Thoracic aorta (tissue), 2 donors: ENCODE data around the gene GGACT. TPM values are rescaled to one million over a fixed set of nuclear protein-coding genes. Genes with fewer than 3 reads are reported as not detected.

ENCODE experiments used
- ATAC-seq: fragments of 150-250 bp; one replicate; pipeline ENCODE4 v1.8.0; 2017; ENCODE audit warnings: low read depth; ENCODE audit not compliant: insufficient number of reproducible peaks, low FRiP score
- DNase-seq: peaks from one replicate; pipeline ENCODE4 v3.0.0-alpha.2; 2020; ENCODE audit warnings: low spot score
- H3K27ac ChIP-seq, 2 donors: fragments of 200-600 bp; sonication (generic); 1 replicate in 1 of 2; 2 replicates in 1 of 2; pipeline ENCODE4 v1.5.1; 2016; ENCODE audit warnings: mild to moderate bottlenecking in 2 of 2, moderate library complexity in 2 of 2
- H3K27me3 ChIP-seq: fragments of 200-600 bp; sonication (generic); replicated peaks from 2 replicates; pipeline ENCODE4 v1.6.0; 2016; ENCODE audit warnings: mild to moderate bottlenecking; ENCODE audit not compliant: insufficient read depth
- H3K36me3 ChIP-seq: fragments of 200-600 bp; sonication (generic); one replicate; pipeline ENCODE4 v1.5.1; 2016
- H3K4me1 ChIP-seq, 2 donors: fragments of 200-600 bp; sonication (generic); 1 replicate in 1 of 2; 2 replicates in 1 of 2; pipeline versions ENCODE4 v1.5.1 to v1.6.0; 2016; ENCODE audit warnings: low read depth in 2 of 2, mild to moderate bottlenecking in 1 of 2; ENCODE audit not compliant: control insufficient read depth in 1 of 2
- H3K4me3 ChIP-seq: fragments of 200-600 bp; sonication (generic); 2 replicates; pipeline ENCODE4 v1.5.1; 2016; ENCODE audit warnings: mild to moderate bottlenecking
- H3K9me3 ChIP-seq: fragments of 200-600 bp; sonication (generic); 2 replicates; pipeline ENCODE4 v1.5.1; 2016
- total RNA-seq, 2 donors: library from RNA; depleted of rRNA; stranded (reverse); fragments of >200 nt; gene quantifications; one replicate each; pipeline versions ENCODE4 v1.1.0 to v1.2.3, GENCODE V29; 2016
- TF ChIP-seq, protein P1 (sequence below): fragments of 200-600 bp; sonication (generic); IDR thresholded peaks from one replicate; pipeline ENCODE4 v1.5.1; 2019; ENCODE audit warnings: antibody characterized with exemption

GGACT gene
- total RNA-seq, 2 donors from 2014 or later = 0.27 to 0.92 TPM

DNA sequence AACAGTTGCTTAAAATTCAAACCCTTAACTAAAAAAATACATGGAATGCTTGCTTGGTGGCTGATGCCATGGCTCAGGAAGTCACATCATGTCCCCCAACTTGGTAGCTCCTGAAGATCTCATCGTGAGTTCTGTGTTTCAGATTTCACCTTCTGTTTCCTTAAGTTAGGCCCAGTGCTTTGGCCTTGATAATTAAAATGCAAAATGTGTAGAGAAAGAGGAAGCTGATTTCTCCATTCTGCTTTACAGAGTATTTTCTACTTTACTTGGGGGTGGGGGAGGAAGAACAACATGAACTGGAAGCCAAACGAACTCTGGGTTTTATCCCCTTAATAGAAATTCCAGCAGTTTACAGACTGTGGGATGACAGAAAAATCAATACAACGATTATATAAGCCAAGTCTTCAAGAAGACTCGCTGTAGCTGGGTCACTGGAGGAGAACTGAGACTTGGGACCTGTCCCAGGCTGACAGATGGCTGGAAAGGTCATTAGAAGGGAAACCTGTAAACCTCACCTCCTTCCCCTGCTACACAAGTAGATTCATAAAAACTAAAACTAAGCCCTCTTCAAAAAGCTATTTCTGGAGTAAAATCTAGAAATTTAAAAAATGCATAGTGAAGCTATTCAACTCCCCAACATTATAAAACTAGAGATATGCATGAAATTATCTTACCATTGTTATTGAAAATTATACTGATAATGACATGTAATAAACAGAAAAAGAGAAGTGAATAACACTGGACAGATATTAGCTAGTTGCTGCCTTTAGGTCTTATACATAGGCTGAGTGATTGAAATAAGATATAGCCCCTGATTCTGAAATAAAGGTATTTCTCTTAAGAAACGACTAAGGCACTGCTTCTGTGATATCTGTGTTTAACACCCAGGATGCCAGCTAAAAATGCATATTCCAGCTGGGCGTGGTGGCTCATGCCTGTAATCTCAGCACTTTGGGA, 22.1 kb upstream of the GGACT start:
- no peak for DNase-seq
- Histone ChIP-seq H3K9me3 (no peaks in the 10 kb centered on the region), H3K27me3 (no peaks in the 10 kb centered on the region), H3K4me1 (no peaks in the 10 kb centered on the region), H3K36me3 (peaks cover 8% of the 10 kb centered on the region), H3K27ac (no peak overlapping the region), H3K4me3 (no peak overlapping the region)
- ATAC-seq = no peak
- TF ChIP-seq, protein P1, sequence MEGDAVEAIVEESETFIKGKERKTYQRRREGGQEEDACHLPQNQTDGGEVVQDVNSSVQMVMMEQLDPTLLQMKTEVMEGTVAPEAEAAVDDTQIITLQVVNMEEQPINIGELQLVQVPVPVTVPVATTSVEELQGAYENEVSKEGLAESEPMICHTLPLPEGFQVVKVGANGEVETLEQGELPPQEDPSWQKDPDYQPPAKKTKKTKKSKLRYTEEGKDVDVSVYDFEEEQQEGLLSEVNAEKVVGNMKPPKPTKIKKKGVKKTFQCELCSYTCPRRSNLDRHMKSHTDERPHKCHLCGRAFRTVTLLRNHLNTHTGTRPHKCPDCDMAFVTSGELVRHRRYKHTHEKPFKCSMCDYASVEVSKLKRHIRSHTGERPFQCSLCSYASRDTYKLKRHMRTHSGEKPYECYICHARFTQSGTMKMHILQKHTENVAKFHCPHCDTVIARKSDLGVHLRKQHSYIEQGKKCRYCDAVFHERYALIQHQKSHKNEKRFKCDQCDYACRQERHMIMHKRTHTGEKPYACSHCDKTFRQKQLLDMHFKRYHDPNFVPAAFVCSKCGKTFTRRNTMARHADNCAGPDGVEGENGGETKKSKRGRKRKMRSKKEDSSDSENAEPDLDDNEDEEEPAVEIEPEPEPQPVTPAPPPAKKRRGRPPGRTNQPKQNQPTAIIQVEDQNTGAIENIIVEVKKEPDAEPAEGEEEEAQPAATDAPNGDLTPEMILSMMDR = no peak

DNA sequence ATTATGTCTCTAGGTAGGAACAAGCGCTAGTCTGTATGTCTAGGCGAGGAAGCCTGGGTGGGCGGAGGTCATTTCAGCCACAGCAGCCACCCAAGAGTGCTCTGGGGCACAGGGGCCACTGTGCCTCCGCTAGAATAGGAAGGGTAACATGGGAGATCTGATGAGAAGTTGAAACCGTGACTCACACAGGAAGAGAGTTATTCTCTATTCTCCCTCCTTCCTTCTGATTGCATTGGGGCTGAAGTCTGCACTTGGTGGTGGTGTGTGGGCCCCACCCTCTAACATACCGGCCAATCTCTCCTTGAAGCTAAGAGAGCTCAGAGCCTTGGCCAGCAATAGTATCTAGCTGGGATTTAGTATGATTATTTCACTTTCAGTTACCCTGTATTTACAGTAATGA, 20.3 kb upstream of the GGACT start:
- Histone ChIP-seq H3K9me3 (no peaks in the 10 kb centered on the region), H3K4me1 (no peaks in the 10 kb centered on the region), H3K27me3 (no peaks in the 10 kb centered on the region), H3K36me3 (peaks cover 8% of the 10 kb centered on the region), H3K27ac (no peak overlapping the region), H3K4me3 (no peak overlapping the region)
- no peak for DNase-seq
- ATAC-seq = no peak
- TF ChIP-seq, protein P1 = no peak

DNA sequence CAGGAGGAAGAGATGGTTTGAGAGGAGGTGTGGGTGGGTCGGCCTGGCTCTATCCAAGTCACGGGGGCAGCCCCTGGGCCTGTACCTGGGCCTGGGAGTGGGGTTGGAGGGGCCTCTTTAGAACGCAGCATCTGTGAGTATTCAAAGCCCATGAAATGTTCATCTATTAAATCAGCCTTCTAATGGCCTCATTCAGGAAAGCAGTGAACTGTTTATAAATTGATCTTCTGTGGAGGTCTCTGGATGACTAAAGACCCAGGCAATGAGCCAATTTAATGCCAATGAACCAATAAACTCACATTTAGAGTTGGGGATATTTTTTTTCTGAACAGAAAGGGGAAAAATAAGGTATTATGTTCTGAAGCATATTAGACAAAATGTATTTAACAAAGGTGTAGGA, 19.9 kb upstream of the GGACT start:
- Histone ChIP-seq H3K36me3 (peaks cover 8% of the 10 kb centered on the region), H3K27me3 (no peaks in the 10 kb centered on the region), H3K27ac (no peak overlapping the region), H3K9me3 (no peaks in the 10 kb centered on the region), H3K4me3 (no peak overlapping the region), H3K4me1 (no peaks in the 10 kb centered on the region)
- ATAC-seq (no peak), DNase-seq (no peak)
- TF ChIP-seq, protein P1 = no peak

DNA sequence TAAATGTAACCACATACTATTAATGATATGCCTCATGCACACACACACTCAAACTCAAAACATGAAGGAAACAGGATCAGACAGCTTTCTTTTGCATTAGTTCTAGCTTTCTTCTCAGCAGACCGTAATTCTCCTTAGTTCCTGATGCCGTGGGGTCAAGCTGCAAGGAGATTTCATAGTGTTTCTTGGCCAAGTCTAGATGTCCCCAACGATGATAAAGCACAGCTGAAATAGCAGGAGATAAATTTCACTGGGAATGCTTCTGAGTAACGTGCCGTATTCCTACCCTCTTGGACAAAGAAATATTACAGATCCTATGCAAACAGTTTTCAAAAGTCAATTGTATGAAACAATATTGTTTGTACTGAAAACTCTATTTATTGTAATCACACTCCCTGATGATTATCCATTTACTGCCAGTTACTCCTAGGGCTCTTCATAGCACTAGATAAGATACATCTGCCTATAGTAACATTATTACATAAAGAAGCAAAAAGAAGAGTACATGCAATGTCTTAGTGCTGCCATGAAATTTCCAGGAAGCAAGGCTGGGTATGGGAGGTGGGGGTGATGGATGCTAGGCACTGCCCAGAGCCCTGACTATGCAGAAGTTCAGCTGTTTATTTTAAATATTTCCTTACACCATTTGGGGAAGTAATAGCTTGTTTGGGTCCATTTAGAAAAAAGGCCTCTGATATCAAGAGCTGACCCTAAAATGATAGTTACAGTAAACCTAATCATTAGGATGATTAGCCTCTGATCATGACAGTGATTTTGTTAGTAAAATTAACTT, 16.5 kb upstream of the GGACT start:
- Histone ChIP-seq H3K4me1 (no peaks in the 10 kb centered on the region), H3K27me3 (no peaks in the 10 kb centered on the region), H3K4me3 (no peak overlapping the region), H3K27ac (no peak overlapping the region), H3K36me3 (peaks cover 7% of the 10 kb centered on the region), H3K9me3 (no peaks in the 10 kb centered on the region)
- ATAC-seq (no peak), DNase-seq (no peak)
- TF ChIP-seq, protein P1 = no peak

DNA sequence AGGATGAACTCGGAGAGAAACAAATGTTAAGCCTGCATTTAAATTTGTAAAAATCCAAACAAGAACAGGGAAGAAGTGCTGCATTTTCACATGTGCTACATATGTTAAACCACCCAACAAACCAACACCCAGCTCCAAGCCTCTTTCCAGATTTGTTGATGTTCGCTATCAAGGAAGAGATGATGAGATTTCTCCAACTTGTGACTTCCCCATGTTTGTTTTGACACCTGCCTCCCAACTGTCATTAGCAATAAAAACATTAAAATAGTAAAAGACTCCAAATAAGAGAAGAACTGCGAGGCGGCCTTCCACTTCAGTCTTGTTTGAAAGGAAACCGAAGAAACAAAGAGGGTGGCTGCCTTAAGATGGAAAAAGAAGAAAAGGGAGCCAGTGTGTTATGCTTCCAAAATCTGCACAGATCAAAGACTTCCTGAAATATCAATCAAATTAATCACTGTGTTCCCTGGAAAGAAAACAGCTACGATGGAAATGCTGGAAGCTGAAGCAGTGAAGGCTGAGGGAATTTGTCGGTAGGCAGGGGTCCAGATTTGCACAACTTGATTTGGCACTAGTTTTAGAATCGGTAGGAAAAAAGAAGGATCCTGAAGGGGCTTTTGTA, 14.0 kb upstream of the GGACT start:
- TF ChIP-seq, protein P1 = no peak

More for the DNA sequence above, 14.0 kb upstream of the GGACT start:
- Histone ChIP-seq H3K4me1 (no peaks in the 10 kb centered on the region), H3K36me3 (peaks cover 2% of the 10 kb centered on the region), H3K27me3 (no peaks in the 10 kb centered on the region), H3K27ac (no peak overlapping the region), H3K9me3 (no peaks in the 10 kb centered on the region), H3K4me3 (no peak overlapping the region)
- DNase-seq (no peak), ATAC-seq (no peak)
